GM12892 (cell line): ENCODE measurements around the gene TUBG2.

Experiments used
- POLR2A ChIP-seq: IDR thresholded peaks from 2 replicates; pipeline ENCODE4 v1.6.1; 2011; ENCODE audit warnings: low read depth, low read length, control low read depth
- POLR2AphosphoS5 ChIP-seq: IDR thresholded peaks from 2 replicates; pipeline ENCODE4 v1.6.1; 2011; ENCODE audit warnings: low read depth, low read length, control low read depth
- TAF1 ChIP-seq: IDR thresholded peaks from 2 replicates; pipeline ENCODE4 v1.6.1; 2011; ENCODE audit warnings: low read depth, mild to moderate bottlenecking, control low read depth, low read length, borderline replicate concordance

GRCh38 chr17:42694524-42694923, 35.4 kb downstream of the TUBG2 start:
- TF ChIP-seq POLR2A (no peak), POLR2AphosphoS5 (no peak), TAF1 (no peak)
